ENCODE data around the gene SDF2L1.
"Not testable (repeated sequence)": the region's sequence is repeated elsewhere in the genome, so short reads cannot be mapped to it uniquely, and the experiment has no call there.

SDF2L1 gene

GRCh38 chr22:21688341-21688705, 46.2 kb downstream of the SDF2L1 start:
- no peak for FAIRE-seq

- no peak for FAIRE-seq
Measured at GRCh38 chr22:21688706-21689381, 46.7 kb downstream of the SDF2L1 start.

- FAIRE-seq = no peak
Measured at GRCh38 chr22:21690401-21690801, 48.3 kb downstream of the SDF2L1 start.

GRCh38 chr22:21691816-21692215, 49.7 kb downstream of the SDF2L1 start:
- FAIRE-seq = no peak

GRCh38 chr22:21692856-21693255, 50.8 kb downstream of the SDF2L1 start:
- FAIRE-seq = not testable (repeated sequence)

GRCh38 chr22:21693333-21693998, 51.4 kb downstream of the SDF2L1 start:
- no peak for FAIRE-seq
